DOHH2 (cell line): ENCODE data around the gene CMSS1.

Source experiments
- CTCF ChIP-seq: fragments of 200-600 bp; sonication (generic); IDR thresholded peaks from one replicate; pipeline ENCODE4 v1.5.1; 2014; ENCODE audit warnings: antibody characterized with exemption, mild to moderate bottlenecking, low read depth, low read length; ENCODE audit not compliant: poor library complexity, severe bottlenecking
- EZH2phosphoT487 ChIP-seq: fragments of 200-600 bp; sonication (generic); IDR thresholded peaks from 2 replicates; pipeline ENCODE4 v1.6.1; 2017; ENCODE audit warnings: borderline replicate concordance, mild to moderate bottlenecking, antibody characterized with exemption, low read length, moderate library complexity, mixed read lengths

- TF ChIP-seq CTCF: no peak
- TF ChIP-seq EZH2phosphoT487: no peak
These were observed 137.4 kb downstream of the CMSS1 start for GRCh38 chr3:99954914-99955644.
